ENCODE measurements around the gene DHRSX.

The DHRSX gene

GRCh38 chrX:2397229-2398063 is 103.3 kb downstream of the DHRSX start (continued):
- TF ChIP-seq PRDM10 (tag by site-specific recombination; IDR thresholded peaks at IDR 0.05) = no peak
- TF ChIP-seq ZSCAN23 (tag by site-specific recombination; IDR thresholded peaks at IDR 0.05) = 0 out of 2 replicates have a peak, but pooled peaks have one; percentile 36
- TF ChIP-seq TRIM28 (IDR thresholded peaks at IDR 0.05; ENCODE audit: borderline replicate concordance, low read length) = peak; percentile 37; the same call in 1 of the 2 replicates
- TF ChIP-seq ZNF394 (tag by site-specific recombination; IDR thresholded peaks at IDR 0.05; ENCODE audit: borderline replicate concordance) = no peak
- no peak for TF ChIP-seq ZNF23 (tag by site-specific recombination; IDR thresholded peaks at IDR 0.05; ENCODE audit: borderline replicate concordance)
- no peak for TF ChIP-seq GLIS1 (tag by site-specific recombination; IDR thresholded peaks at IDR 0.05)
- TF ChIP-seq BCL11A (tag by site-specific recombination; IDR thresholded peaks at IDR 0.05; ENCODE audit: low read depth) = no peak
- TF ChIP-seq ZNF121 (tag by site-specific recombination; IDR thresholded peaks at IDR 0.05) = no peak

GRCh38 chrX:2395261-2395992 is 105.3 kb downstream of the DHRSX start:
- peaks cover 5% of the 10 kb centered on the region; the same call in 1 of the 2 replicates for H3K9me3 ChIP-seq (ENCODE audit: control insufficient read depth, insufficient read depth, low read depth, low read length)
- H3K4me1 ChIP-seq (ENCODE audit: control insufficient read depth, insufficient read depth, low read length) = peaks cover 6% of the 10 kb centered on the region
- no peak for TF ChIP-seq ZNF350 (tag by site-specific recombination; IDR thresholded peaks at IDR 0.05)
- peak; percentile 31; the same call in 1 of the 2 replicates for TF ChIP-seq GLIS1 (tag by site-specific recombination; IDR thresholded peaks at IDR 0.05)
- no peak for TF ChIP-seq ZNF510 (tag by site-specific recombination; IDR thresholded peaks at IDR 0.05; ENCODE audit: insufficient replicate concordance)
- TF ChIP-seq ZNF112 (tag by site-specific recombination; IDR thresholded peaks at IDR 0.05) = no peak
- TF ChIP-seq ZFP37 (tag by site-specific recombination; IDR thresholded peaks at IDR 0.05) = no peak
- no peak for TF ChIP-seq ZNF670 (tag by site-specific recombination; IDR thresholded peaks at IDR 0.05; ENCODE audit: low read depth)
- no peak for TF ChIP-seq PRDM6 (tag by site-specific recombination; IDR thresholded peaks at IDR 0.05)
- TF ChIP-seq KLF10 (tag by site-specific recombination; IDR thresholded peaks at IDR 0.05) = peak; percentile 65
- CTCF ChIA-PET = no interaction called here
- POLR2A ChIA-PET = no interaction called here
- H3K27ac ChIP-seq (ENCODE audit: extremely low read depth, low read depth, low read length) = no peak overlapping the region
- H3K36me3 ChIP-seq (ENCODE audit: control insufficient read depth in 2 of 2, insufficient read depth in 1 of 2, low read length in 2 of 2) = peaks cover 0 to 7% of the 10 kb centered on the region in 2 experiments; a peak in 2 of 3 replicates
- H3K4me3 ChIP-seq (ENCODE audit: low read depth, low read length) = no peak overlapping the region

Data from HEK293 (cell line).